Measurements from ENCODE around the gene ATG10. TPM values are rescaled to one million over a fixed set of nuclear protein-coding genes. Genes with fewer than 3 reads are reported as not detected.
"Not testable (repeated sequence)": the region's sequence is repeated elsewhere in the genome, so short reads cannot be mapped to it uniquely, and the experiment has no call there.

The ATG10 gene
- total RNA-seq, 1 donor from 2014 or later, result 8.1 TPM

GRCh38 chr5:82057051-82057450 lies 85.2 kb downstream of the ATG10 start:
- ATAC-seq, result no peak

GRCh38 chr5:82058710-82059109 lies 86.9 kb downstream of the ATG10 start:
- ATAC-seq, result no peak

- ATAC-seq, result no peak
These were observed 95.0 kb downstream of the ATG10 start for GRCh38 chr5:82066791-82067190.

GRCh38 chr5:82068042-82068441 lies 96.2 kb downstream of the ATG10 start:
- not testable (repeated sequence) for ATAC-seq

- no peak for ATAC-seq
These were observed 96.9 kb downstream of the ATG10 start for GRCh38 chr5:82068723-82069122.

- ATAC-seq, result no peak
These were observed 100.3 kb downstream of the ATG10 start for GRCh38 chr5:82072138-82072537.

- ATAC-seq, result no peak
These were observed 101.4 kb downstream of the ATG10 start for GRCh38 chr5:82073179-82073578.

GRCh38 chr5:82074950-82075349 lies 103.1 kb downstream of the ATG10 start:
- no peak for ATAC-seq

GRCh38 chr5:82077496-82077895 lies 105.7 kb downstream of the ATG10 start:
- no peak for ATAC-seq

- ATAC-seq, result no peak
These were observed 119.8 kb downstream of the ATG10 start for GRCh38 chr5:82091617-82092016.

GRCh38 chr5:82095536-82095935 lies 123.7 kb downstream of the ATG10 start:
- ATAC-seq, result no peak

- ATAC-seq, result no peak
These were observed 124.4 kb downstream of the ATG10 start for GRCh38 chr5:82096249-82096648.

- ATAC-seq, result no peak
These were observed 128.7 kb downstream of the ATG10 start for GRCh38 chr5:82100303-82101077.

GRCh38 chr5:82104872-82105271 lies 133.0 kb downstream of the ATG10 start:
- ATAC-seq, result no peak

- no peak for ATAC-seq
These were observed 133.6 kb downstream of the ATG10 start for GRCh38 chr5:82105457-82105856.

GRCh38 chr5:82106207-82106606 lies 134.4 kb downstream of the ATG10 start:
- ATAC-seq, result peak; percentile 57

- no peak for ATAC-seq
These were observed 134.9 kb downstream of the ATG10 start for GRCh38 chr5:82106756-82107155.

- ATAC-seq, result no peak
These were observed 135.4 kb downstream of the ATG10 start for GRCh38 chr5:82107267-82107666.

GRCh38 chr5:82109013-82109412 lies 137.2 kb downstream of the ATG10 start:
- ATAC-seq, result no peak

GRCh38 chr5:82109915-82110314 lies 138.1 kb downstream of the ATG10 start:
- not testable (repeated sequence) for ATAC-seq

GRCh38 chr5:82111191-82111590 lies 139.4 kb downstream of the ATG10 start:
- no peak for ATAC-seq

- ATAC-seq, result no peak
These were observed 144.0 kb downstream of the ATG10 start for GRCh38 chr5:82115858-82116257.

- no peak for ATAC-seq
These were observed 148.1 kb downstream of the ATG10 start for GRCh38 chr5:82119889-82120288.

- no peak for ATAC-seq
These were observed 158.0 kb downstream of the ATG10 start for GRCh38 chr5:82129723-82130285.

GRCh38 chr5:82130602-82131001 lies 158.8 kb downstream of the ATG10 start:
- ATAC-seq, result no peak

Measured in esophagus mucosa (tissue), 1 donor.